ENCODE measurements around the gene DYRK1A. TPM values are rescaled to one million over a fixed set of nuclear protein-coding genes. Genes with fewer than 3 reads are reported as not detected.

DYRK1A gene
- total RNA-seq, 3 donors from 2014 or later (not counting 1 experiment from before 2014, with no cell fraction given), result 149 to 166 (median 153) TPM

GRCh38 chr21:37558676-37559211 is 192.2 kb downstream of the DYRK1A start:
- ATAC-seq (no peak), DNase-seq (no peak)
- H3K27ac Mint-ChIP-seq, result no peak overlapping the region
- no peak overlapping the region for H3K4me3 Mint-ChIP-seq
- Histone ChIP-seq H3K9me3 (ENCODE audit: control insufficient read depth, insufficient read depth, low read length) (no peaks in the 10 kb centered on the region), H3K36me3 (ENCODE audit: control insufficient read depth, insufficient read depth, low read length) (no peaks in the 10 kb centered on the region), H3K27ac (ENCODE audit: low read length) (no peak overlapping the region), H3K4me3 (ENCODE audit: low read length) (no peak overlapping the region), H3K27me3 (ENCODE audit: control insufficient read depth, insufficient read depth, low read length) (no peaks in the 10 kb centered on the region), H3K4me1 (ENCODE audit: control insufficient read depth, insufficient read depth, low read length) (peaks cover 6% of the 10 kb centered on the region)
- no peak for TF ChIP-seq CTCF (IDR thresholded peaks at IDR 0.05)
- no peaks in the 10 kb centered on the region for H3K9me3 Mint-ChIP-seq
- intact Hi-C loops (cut with micrococcal nuclease), result no loop called here
- H3K36me3 Mint-ChIP-seq, result no peaks in the 10 kb centered on the region
- peaks cover 0 to 5% of the 10 kb centered on the region in 2 donors for H3K4me1 Mint-ChIP-seq
- WGBS (ENCODE audit: insufficient coverage), result 87% methylated on average over 8 of the region's 8 CpGs
- peaks cover 6 to 13% of the 10 kb centered on the region in 2 donors for H3K27me3 Mint-ChIP-seq (ENCODE audit: low read depth in 2 of 2)

- Histone ChIP-seq H3K27me3 (ENCODE audit: control insufficient read depth, insufficient read depth, low read length) (no peaks in the 10 kb centered on the region), H3K9me3 (ENCODE audit: control insufficient read depth, insufficient read depth, low read length) (no peaks in the 10 kb centered on the region), H3K4me1 (ENCODE audit: control insufficient read depth, insufficient read depth, low read length) (peaks cover 15% of the 10 kb centered on the region), H3K4me3 (ENCODE audit: low read length) (no peak overlapping the region), H3K27ac (ENCODE audit: low read length) (no peak overlapping the region), H3K36me3 (ENCODE audit: control insufficient read depth, insufficient read depth, low read length) (no peaks in the 10 kb centered on the region)
- TF ChIP-seq CTCF (IDR thresholded peaks at IDR 0.05), result no peak
- Mint-ChIP-seq H3K4me1 (peaks cover 14 to 20% of the 10 kb centered on the region in 2 donors), H3K4me3 (no peak overlapping the region), H3K36me3 (no peaks in the 10 kb centered on the region), H3K27me3 (ENCODE audit: low read depth in 2 of 2) (peaks cover 3 to 7% of the 10 kb centered on the region in 2 donors), H3K27ac (no peak overlapping the region), H3K9me3 (no peaks in the 10 kb centered on the region)
- no peak for ATAC-seq
- no peak for DNase-seq
- 98% methylated on average over 5 of the region's 5 CpGs for WGBS (ENCODE audit: insufficient coverage)
- intact Hi-C loops (cut with micrococcal nuclease), result loop anchor here (5.0 kb wide), 4 partner anchors 98 to 488 kb away; partner anchors contain the start of genes DYRK1A, PIGP and TTC3
Observed at GRCh38 chr21:37560385-37560784, 193.8 kb downstream of the DYRK1A start.

- H3K9me3 ChIP-seq (ENCODE audit: control insufficient read depth, insufficient read depth, low read length), result no peaks in the 10 kb centered on the region
- H3K4me1 Mint-ChIP-seq, result peaks cover 18 to 28% of the 10 kb centered on the region in 2 donors
- H3K4me3 Mint-ChIP-seq, result no peak overlapping the region
- H3K9me3 Mint-ChIP-seq, result no peaks in the 10 kb centered on the region
- peaks cover 15% of the 10 kb centered on the region for H3K4me1 ChIP-seq (ENCODE audit: control insufficient read depth, insufficient read depth, low read length)
- no peak overlapping the region for H3K27ac ChIP-seq (ENCODE audit: low read length)
- no peaks in the 10 kb centered on the region for H3K36me3 Mint-ChIP-seq
- DNase-seq, result no peak
- TF ChIP-seq CTCF (IDR thresholded peaks at IDR 0.05), result no peak
- ATAC-seq, result no peak
- H3K36me3 ChIP-seq (ENCODE audit: control insufficient read depth, insufficient read depth, low read length), result no peaks in the 10 kb centered on the region
- H3K4me3 ChIP-seq (ENCODE audit: low read length), result no peak overlapping the region
- peaks cover 0 to 3% of the 10 kb centered on the region in 2 donors for H3K27me3 Mint-ChIP-seq (ENCODE audit: low read depth in 2 of 2)
- 99% methylated on average over 6 of the region's 7 CpGs for WGBS (ENCODE audit: insufficient coverage)
- H3K27ac Mint-ChIP-seq, result no peak overlapping the region
- no peaks in the 10 kb centered on the region for H3K27me3 ChIP-seq (ENCODE audit: control insufficient read depth, insufficient read depth, low read length)
- intact Hi-C loops (cut with micrococcal nuclease), result loop anchor here (5.0 kb wide), 4 partner anchors 99 to 489 kb away; partner anchors contain the start of genes DYRK1A, PIGP and TTC3
Observed at GRCh38 chr21:37561506-37561905, 194.9 kb downstream of the DYRK1A start.

Measured in natural killer cell (primary cell).